Right lobe of liver (tissue), 6 donors: ENCODE data around the gene SCUBE1. TPM values are rescaled to one million over a fixed set of nuclear protein-coding genes. Genes with fewer than 3 reads are reported as not detected.

Source experiments
- ATAC-seq, 4 donors: fragments of 200-7000 bp; cut with Tn5 transposase; one replicate each; pipeline ENCODE4 v1.9.1; 2020; ENCODE audit warnings: mild to moderate bottlenecking in 4 of 4, moderate library complexity in 4 of 4
- DNase-seq, 3 donors: peaks; one replicate each; pipeline ENCODE4 v3.0.0-alpha.2; 2020
- H3K27ac ChIP-seq, 3 donors: fragments of 200-600 bp; one replicate each; pipeline ENCODE4 v1.8.0; 2022
- H3K27me3 ChIP-seq, 2 donors: fragments of 200-600 bp; one replicate each; pipeline ENCODE4 v1.8.0; 2022
- H3K36me3 ChIP-seq, 4 donors: fragments of 200-600 bp; sonication (generic) in 1 of 4; one replicate each; pipeline versions ENCODE4 v1.5.1 to v1.8.0; 2017 to 2022; ENCODE audit warnings: control low read depth in 1 of 4
- H3K4me1 ChIP-seq, 4 donors: fragments of 200-600 bp; sonication (generic) in 1 of 4; one replicate each; pipeline versions ENCODE4 v1.5.1 to v1.8.0; 2017 to 2022; ENCODE audit warnings: control low read depth in 1 of 4
- H3K4me3 ChIP-seq, 3 donors: fragments of 200-600 bp; one replicate each; pipeline ENCODE4 v1.8.0; 2022
- H3K9me3 ChIP-seq, 4 donors: fragments of 200-600 bp; sonication (generic) in 1 of 4; one replicate each; pipeline versions ENCODE4 v1.5.1 to v1.8.0; 2017 to 2022; ENCODE audit warnings: control low read depth in 1 of 4
- POLR2A ChIP-seq: fragments of 450-650 bp; IDR thresholded peaks from one replicate; pipeline ENCODE4 v1.6.1; 2017; ENCODE audit warnings: antibody characterized with exemption, mild to moderate bottlenecking
- WGBS: methylation state at CpG from one replicate; pipeline ENCODE4 v1.1.6; 2018; ENCODE audit warnings: low coverage, low lambda C conversion rate; ENCODE audit not compliant: insufficient coverage; ENCODE audit errors: missing lambda C conversion rate; 5-methylcytosine and 5-hydroxymethylcytosine counted together
- intact Hi-C, 2 donors: fragments of 100-400 bp; cut with DNase I; formaldehyde crosslinking; loops; one replicate each; pipeline versions ENCODE4 v1.11.2 to v1.14.1; 2022
- total RNA-seq, 6 experiments: library from RNA; depleted of rRNA in 2 of 6; stranded (reverse); fragments of >200 nt in 2 of 6; fragmentation: NEBNext Ultra II Directional in 3 of 6; extraction: Animal tissue kit (Norgen Biotek cat#: 25700) in 3 of 6; gene quantifications; one replicate each; pipeline versions ENCODE4 v1.1.0 to v1.2.4, GENCODE V29; 2016 to 2023
- TF ChIP-seq, protein P1 (sequence below), 4 donors: fragments of 200-600 bp in 3 of 4; fragments of 450-650 bp in 1 of 4; IDR thresholded peaks; one replicate each; pipeline versions ENCODE4 v1.5.1 to v1.8.0; 2016 to 2022; ENCODE audit warnings: antibody characterized with exemption in 4 of 4, mild to moderate bottlenecking in 2 of 4
- donor health status: DM: no; HTN: yes; CAD: no.
- donor health status: DM: no; HTN: no; CAD: no.
- donor health status: DM: no; HTN: no; CAD: no.
- donor health status: DM: no; HTN: yes; CAD: no.
- donor health status: DM: no; HTN: yes; CAD: no.

Gene SCUBE1
- total RNA-seq, 6 experiments from 2014 or later, result 0.73 to 11.7 (median 2.7) TPM

DNA sequence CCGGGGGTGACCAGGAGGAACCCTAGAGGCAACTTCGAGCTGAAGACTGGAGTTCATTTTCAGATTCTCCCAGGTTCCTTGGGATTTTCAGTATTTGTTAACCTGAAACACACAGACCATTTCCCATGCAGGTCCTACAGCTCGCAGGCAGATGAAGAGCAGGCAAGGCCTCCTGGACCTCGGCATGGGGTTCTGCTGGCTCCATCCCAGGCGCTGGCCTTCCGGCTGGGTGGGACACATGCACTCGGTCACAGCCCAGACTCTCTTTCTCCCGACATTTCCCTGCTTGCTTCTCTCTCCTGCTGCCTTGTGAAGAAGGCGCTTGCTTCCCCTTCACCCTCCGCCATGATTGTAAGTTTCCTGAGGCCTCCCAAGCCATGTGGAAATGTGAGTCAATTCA is 140.8 kb downstream of the SCUBE1 start:
- intact Hi-C loops, result no loop called here
- no peak overlapping the region for H3K4me3 ChIP-seq
- TF ChIP-seq, protein P1, sequence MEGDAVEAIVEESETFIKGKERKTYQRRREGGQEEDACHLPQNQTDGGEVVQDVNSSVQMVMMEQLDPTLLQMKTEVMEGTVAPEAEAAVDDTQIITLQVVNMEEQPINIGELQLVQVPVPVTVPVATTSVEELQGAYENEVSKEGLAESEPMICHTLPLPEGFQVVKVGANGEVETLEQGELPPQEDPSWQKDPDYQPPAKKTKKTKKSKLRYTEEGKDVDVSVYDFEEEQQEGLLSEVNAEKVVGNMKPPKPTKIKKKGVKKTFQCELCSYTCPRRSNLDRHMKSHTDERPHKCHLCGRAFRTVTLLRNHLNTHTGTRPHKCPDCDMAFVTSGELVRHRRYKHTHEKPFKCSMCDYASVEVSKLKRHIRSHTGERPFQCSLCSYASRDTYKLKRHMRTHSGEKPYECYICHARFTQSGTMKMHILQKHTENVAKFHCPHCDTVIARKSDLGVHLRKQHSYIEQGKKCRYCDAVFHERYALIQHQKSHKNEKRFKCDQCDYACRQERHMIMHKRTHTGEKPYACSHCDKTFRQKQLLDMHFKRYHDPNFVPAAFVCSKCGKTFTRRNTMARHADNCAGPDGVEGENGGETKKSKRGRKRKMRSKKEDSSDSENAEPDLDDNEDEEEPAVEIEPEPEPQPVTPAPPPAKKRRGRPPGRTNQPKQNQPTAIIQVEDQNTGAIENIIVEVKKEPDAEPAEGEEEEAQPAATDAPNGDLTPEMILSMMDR (IDR thresholded peaks at IDR 0.05), result no peak
- TF ChIP-seq POLR2A, result no peak
- WGBS, result 87% methylated on average over 7 of the region's 10 CpGs
- no peaks in the 10 kb centered on the region for H3K36me3 ChIP-seq
- H3K27me3 ChIP-seq, result no peaks in the 10 kb centered on the region
- ATAC-seq (no peak), DNase-seq (no peak)
- no peak overlapping the region for H3K27ac ChIP-seq
- H3K9me3 ChIP-seq, result no peaks in the 10 kb centered on the region
- no peaks in the 10 kb centered on the region for H3K4me1 ChIP-seq

DNA sequence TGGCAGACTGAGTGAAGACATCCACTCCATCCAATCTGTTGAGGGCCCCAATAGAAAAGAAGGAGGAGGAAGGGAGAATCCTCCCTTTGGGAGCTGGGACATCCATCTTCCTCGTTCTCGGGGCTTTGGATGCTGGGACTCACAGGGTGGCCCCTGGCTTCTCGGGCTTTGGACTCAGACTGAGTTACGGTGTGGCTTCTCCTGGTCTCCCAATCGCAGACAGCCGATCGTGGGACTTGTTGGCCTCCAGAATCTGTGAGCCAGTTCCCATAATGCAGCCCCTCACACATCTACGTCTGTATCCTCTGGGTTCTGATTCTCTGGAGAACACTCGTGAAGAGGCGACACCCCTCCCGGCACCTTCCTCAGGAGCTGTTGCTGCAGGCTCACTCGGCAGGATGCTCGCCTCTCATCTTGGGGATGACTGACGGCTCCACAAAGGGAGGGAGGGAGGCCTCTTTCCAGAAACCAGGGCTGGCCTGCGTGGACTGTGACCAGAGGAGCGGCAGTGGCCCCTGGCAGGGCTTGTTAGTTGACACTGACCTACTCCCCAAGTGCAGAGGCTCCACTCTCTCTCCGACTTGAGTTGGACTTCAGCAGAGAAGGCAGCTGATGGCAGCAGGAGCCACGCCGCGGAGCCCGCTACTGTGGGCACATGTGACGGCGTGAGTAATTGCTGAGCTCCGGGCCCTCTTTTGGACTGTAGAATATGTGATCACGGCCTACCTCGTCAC is 141.5 kb downstream of the SCUBE1 start:
- no peaks in the 10 kb centered on the region for H3K27me3 ChIP-seq
- no peak overlapping the region for H3K27ac ChIP-seq
- H3K9me3 ChIP-seq, result no peaks in the 10 kb centered on the region
- WGBS, result 94% methylated on average over 12 of the region's 26 CpGs
- no peaks in the 10 kb centered on the region for H3K36me3 ChIP-seq
- TF ChIP-seq POLR2A, result no peak
- TF ChIP-seq, protein P1 (IDR thresholded peaks at IDR 0.05), result no peak
- no peak for ATAC-seq
- H3K4me3 ChIP-seq, result no peak overlapping the region
- intact Hi-C loops, result no loop called here
- no peaks in the 10 kb centered on the region for H3K4me1 ChIP-seq
- no peak for DNase-seq

DNA sequence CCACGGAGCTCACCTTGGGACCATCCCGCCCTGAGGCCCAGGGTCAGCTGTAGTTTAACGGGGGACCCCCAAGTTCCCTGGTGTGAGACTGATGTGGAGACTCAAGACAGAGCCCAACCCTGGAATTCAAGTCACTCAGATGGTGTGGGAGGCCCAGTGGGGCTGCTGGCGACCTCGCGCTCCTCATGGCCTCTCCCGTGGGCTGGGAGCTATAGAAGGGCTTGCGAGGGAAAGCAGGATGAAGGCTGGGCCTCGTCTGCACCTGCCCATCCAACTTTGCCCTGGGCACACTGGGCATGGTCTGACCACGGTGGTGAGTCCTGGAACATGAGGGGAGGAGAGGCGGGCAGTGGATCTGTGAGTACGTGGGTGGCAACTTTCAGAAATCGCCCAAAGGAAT is 142.6 kb downstream of the SCUBE1 start:
- Histone ChIP-seq H3K4me3 (no peak overlapping the region), H3K27ac (no peak overlapping the region), H3K36me3 (no peaks in the 10 kb centered on the region), H3K4me1 (no peaks in the 10 kb centered on the region), H3K9me3 (no peaks in the 10 kb centered on the region), H3K27me3 (no peaks in the 10 kb centered on the region)
- intact Hi-C loops, result no loop called here
- TF ChIP-seq, protein P1 (IDR thresholded peaks at IDR 0.05), result no peak
- TF ChIP-seq POLR2A, result no peak
- DNase-seq (no peak), ATAC-seq (no peak)
- WGBS, result 79% methylated on average over 9 of the region's 13 CpGs

DNA sequence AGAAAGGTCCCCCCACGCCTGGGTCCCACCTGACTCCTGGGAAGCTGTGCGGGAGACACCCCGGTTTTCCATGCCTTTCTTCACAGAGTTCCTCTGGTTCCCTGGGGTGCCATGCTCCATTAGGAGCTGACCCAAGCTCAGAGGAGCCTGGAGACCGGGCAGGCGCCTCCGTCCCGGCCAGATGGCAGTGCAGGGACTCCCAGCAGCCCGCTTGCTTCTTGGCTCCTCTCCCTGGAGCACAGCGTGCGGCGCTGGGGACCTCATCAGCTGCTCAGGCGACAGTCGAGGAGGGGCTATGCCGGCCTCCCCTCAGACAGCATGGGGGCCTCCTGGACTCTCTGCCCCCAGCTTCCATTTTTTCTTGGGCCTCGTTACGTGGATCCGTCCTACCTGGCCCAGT is 143.1 kb downstream of the SCUBE1 start:
- intact Hi-C loops, result no loop called here
- no peak for TF ChIP-seq POLR2A
- TF ChIP-seq, protein P1 (IDR thresholded peaks at IDR 0.05), result no peak
- Histone ChIP-seq H3K4me3 (no peak overlapping the region), H3K36me3 (no peaks in the 10 kb centered on the region), H3K4me1 (no peaks in the 10 kb centered on the region), H3K27ac (no peak overlapping the region), H3K9me3 (no peaks in the 10 kb centered on the region), H3K27me3 (no peaks in the 10 kb centered on the region)
- ATAC-seq (peak in 1 of 4 donors; percentile 21), DNase-seq (no peak)
- WGBS, result 91% methylated on average over 3 of the region's 17 CpGs
